ENCODE results near the gene NFKB2.

Gene NFKB2

DNA sequence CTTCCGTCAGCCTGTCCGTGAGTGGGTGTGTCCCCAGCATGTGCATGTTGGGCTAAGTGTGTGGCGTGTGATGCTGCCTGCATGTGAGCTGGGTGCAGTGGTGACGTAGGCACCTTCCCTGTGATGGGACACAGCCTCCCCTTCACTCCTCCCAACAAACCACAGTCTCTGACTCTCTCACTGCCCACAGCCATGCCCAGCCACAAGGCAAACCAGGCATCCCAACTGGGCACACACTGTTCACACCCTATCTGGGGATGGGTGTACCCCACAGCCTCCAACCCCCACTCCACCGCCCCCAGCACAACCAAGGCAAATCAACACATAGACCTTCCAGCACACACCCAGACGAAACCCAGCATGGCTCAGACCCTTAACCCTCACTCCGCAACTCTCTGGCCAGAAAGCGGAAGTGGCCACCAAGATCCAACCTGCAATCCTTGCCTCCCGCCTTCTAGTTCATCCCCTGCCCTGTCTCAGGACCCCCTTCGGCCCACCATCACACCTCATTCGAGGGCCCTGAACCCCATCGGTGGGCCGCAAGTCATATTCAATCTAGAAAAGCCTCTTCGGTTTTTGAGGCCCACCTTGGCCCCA is 12.7 kb downstream of the NFKB2 start:
- in situ Hi-C loops (cut with MboI; ENCODE audit: low sequenced_read_pairs), result no loop called here

DNA sequence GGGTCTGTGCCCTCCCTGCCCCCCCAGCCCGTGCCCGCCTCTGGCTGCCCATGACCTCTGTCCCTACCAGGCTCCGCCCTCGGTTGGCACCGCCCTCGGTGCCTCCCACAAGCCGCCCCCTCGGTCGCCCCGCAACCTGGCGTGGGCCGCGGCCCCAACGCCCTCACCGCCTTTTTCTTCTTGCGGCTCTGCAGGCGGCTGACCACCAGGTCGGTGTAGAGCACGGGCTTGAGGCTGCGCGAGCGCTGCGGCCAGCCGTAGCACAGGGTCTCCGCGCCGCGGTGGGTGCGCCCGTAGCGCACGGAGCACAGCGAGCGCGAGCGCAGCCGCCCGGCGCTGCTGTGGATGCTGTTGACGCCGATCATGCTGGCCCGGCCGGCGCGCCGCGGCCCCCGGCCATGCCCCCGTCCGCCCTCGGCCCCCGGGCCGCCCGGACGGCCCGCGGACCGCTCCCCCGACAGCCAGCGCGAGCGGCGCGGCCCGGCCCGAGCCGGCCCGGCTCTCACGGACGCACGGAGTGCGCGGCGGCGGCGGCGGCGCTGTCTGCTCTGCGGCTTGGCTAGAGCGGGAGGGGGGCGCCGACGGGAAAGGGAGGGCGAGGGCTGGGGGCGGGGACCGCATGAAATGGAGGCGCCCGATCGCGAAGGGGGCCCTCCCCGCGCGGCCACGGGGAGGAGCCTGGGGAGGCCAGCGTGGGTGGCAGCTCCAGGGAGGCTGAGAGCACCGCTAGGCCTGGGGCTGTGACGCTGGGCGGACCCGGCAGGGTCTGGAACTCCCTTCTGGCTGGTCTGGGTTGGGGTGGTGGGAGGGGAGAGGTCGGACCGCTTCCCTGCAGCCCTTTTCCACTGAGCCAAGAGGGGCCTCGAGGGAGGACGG is 13.5 kb downstream of the NFKB2 start:
- in situ Hi-C loops (cut with MboI; ENCODE audit: low sequenced_read_pairs), result no loop called here

DNA sequence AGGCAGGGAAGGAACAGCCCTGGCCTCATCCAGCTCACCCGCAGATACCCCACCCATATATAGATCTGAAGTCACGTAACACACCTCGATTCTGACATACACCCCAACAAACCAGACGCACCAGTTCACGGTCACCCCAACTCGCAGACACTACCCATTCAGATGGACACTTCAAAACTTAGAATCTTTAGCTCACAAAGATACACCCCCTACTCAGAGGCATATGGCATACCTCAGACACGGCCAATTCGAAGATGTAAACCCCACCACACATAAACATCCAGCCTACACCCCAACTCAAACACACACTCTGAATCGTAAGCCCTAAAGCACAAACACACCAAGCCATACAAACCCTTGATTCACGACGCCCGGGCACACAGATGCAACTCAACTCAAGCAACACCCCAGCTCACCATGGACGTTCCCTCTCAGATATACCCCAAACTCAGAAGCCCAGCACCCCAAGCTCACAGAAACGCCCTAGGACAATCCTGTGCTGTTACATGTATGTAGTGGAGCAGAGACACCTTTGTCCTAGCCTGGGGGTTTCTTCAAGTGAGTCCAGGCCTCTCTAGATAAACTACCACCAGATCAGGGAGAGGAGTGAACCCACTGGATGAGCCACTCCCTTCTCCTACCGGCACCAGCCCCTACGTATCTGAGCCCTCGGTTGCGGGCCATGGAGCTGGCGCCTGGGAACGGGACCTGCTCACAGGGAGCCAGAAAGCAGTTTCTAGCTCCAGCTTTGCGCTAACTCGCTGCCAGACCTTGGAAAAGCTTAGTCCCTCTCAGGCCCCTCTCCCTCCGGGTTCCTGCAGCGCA is 14.3 kb downstream of the NFKB2 start:
- in situ Hi-C loops (cut with MboI; ENCODE audit: low sequenced_read_pairs), result no loop called here

DNA sequence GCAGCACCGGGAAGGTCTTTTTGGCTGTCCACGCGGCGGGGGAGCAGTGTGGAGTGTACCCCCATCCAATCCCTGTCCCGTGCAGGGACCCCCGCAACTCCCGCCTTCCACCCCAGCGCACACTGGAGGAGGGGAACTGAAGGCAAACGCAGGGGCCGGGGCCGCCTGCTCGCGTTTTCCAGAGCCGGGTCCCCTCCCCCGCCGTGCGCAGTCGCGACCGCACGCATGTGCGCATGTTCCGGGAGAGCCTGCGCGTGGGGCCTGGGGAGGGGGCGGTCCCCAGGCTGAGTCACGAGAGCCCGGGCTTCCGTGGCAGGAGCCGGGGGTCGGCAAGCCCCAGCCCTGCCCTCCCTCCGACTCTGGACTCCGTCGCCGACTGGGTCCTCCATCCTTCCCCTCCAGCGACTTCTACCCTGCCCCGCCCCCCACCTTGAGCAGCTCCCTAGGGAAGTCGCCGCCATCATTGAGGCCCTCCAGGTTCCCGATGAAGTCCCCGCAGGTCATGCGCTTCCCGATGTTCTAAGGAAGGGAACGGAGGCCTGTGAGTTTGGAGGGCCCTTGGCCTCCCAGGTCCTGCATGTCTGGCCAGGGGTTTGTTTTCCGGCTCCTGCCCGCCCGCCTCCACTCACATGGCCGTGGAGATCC is 15.0 kb downstream of the NFKB2 start:
- in situ Hi-C loops (cut with MboI; ENCODE audit: low sequenced_read_pairs), result no loop called here

DNA sequence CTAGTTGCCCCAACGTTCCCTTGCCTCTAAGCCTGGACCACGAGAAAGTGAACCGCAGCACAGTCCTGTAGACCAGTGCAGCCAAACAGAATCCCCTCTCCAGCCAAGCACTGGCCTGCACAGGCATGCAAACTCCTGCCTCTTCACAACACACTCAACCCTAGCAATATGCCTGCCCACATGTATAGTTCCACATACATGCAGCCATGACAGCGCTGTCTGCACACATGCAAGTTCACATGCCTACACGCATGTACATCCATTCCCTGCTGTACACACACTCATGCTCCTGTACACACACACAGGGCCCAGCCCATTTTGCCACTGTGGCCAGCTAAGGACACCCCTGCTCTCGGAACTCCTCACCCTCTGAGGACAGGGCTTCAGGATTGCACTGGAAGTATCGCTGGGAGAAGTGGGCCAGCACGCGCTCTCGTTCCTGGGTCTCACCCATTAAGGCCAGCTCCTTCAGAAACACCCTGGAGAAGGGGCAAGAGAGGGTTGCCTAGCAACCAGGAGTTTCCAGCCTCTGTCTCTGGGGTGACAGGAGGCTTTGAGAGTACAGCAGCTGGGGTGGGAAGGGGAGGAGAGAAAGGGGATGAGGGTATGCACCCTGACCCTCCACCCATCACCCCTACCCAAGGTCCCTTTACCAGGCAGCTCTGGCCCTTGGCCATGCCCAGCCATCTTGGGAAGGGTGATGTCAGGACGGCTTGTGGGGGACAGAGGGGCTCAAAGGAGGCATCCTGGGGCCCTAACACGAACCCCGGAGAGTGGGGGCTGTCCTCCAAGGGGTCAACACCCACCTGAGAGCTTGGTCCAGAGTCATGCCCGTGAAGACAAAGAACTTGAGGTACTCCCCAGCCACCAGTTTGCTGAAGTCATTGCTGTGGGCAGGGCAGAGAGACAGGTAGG is 16.1 kb downstream of the NFKB2 start:
- in situ Hi-C loops (cut with MboI; ENCODE audit: low sequenced_read_pairs), result no loop called here

DNA sequence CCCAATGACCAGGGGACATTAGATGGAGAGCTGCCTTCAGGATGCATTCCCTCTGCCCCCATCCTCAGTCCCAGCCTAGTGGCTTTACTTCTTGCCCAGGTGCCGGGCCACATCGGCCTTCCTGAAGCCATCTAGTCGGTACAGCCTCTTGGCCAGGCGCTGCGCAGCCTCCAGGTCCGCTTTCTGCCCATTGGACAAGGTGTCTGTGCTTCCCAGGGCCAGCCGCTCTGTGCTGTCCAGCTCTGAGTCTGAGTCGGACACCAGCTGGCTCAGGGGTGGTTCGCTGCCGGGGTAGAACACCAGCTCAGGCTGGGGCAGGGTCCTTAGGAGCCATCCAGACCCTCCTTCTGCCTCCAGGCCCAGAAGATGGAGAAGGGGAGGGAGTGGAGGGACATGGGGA is 16.8 kb downstream of the NFKB2 start:
- in situ Hi-C loops (cut with MboI; ENCODE audit: low sequenced_read_pairs), result no loop called here

DNA sequence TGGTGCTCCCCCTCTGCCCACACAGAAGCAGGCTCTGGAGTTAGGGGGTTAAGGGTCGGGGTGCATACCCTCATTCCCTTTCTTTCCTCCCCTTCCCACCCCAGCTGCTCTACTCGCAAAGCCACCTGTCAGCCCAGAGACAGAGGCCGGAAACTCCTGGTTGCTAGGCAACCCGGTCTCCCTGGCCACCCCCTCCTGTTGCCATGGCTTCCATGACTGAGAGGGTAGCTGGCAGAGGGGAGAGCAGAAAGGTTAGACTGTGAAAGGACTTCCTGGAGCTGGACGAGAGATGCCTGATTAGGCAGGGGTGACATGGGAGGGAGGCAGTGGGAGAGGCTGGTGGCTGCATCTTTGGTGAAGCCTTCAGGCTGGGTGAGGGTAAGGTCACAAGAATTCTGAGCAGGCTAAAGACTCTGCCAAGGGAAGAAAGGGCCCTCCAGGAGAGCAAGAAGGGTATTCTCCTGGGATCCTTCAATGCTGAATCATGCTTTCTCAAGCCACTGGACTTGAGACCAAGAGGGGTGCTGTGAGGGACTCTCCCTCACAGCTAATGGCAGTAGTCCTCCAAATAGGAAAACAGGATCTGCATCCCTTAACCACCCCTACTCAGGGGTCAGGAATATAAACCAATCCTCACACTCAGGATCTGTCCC is 17.7 kb downstream of the NFKB2 start:
- in situ Hi-C loops (cut with MboI; ENCODE audit: low sequenced_read_pairs), result no loop called here

DNA sequence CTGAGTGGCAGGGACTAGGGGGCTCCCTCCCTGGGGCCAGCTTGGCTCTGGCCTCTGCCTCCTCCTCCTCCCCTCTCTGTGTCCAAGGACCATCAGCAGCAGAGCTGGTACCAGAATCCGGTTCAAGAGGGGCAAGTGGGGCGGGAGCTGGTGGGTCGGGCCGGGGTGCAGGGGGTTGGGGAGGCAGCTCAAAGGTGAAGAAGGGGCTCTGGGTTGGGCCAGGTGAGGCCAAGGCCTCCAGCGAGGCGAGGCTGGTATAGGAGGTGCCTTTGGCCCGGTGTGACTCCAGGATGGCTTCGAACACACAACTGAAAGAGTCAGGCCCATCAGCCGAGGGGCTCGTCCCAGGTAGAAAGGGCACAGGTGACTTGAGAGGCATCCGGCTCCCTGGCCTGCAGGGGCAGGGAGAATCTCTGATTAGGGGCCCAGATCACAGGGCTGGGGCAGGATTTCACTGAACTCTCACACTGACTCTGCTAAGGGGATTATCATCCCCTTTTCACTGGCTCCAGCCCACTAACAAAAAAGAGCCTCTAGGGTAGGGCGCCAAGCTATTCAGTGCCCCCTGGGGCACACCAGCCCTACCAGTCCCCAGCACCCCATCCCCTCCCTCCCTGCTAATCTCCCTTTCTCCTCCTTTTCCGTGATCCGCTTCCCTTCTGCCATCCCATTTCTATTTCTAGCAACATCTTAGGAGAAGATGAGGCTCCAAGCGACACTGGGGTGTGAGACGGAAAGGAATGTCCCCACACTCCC is 18.5 kb downstream of the NFKB2 start:
- in situ Hi-C loops (cut with MboI; ENCODE audit: low sequenced_read_pairs), result no loop called here

DNA sequence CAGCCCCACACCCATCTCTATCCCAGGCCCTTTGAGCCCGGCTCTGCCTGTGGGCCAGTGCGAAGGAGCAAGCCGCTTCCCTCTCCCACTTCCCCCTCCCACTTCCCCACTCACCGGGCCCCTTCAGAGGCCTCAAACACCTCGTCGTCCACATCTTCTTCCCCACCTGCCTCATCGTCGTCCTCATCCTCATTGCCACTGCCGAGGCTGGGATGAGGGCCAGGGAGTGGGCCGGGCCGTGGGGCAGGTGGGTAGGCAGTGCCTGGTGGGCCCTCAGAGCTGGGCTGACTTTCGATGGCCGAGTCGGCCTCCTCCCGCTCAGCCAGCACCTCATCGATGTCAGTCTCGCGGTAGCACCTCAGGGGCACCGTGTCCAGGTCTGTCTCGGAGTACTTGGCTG is 19.2 kb downstream of the NFKB2 start:
- in situ Hi-C loops (cut with MboI; ENCODE audit: low sequenced_read_pairs), result no loop called here

DNA sequence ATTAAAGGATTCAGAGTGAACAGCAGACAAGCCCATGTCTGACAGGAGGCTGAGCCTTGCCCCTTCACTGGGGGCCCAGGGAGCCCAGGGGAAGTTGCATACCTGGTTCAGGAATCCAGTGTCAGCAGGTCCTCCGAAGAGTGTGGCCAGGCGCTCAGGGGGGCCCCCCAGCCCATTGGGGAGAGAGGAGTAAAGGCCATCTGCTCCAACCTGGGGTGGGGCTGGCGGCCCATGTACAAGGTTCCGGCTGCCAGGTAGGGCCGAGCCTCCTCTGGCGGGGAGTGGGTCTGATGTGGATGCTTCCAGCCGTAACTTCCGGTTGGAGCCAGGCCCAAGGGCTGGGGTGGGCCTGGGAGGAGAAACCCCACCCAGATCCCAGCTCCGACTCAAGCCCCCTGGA is 20.8 kb downstream of the NFKB2 start:
- in situ Hi-C loops (cut with MboI; ENCODE audit: low sequenced_read_pairs), result no loop called here

DNA sequence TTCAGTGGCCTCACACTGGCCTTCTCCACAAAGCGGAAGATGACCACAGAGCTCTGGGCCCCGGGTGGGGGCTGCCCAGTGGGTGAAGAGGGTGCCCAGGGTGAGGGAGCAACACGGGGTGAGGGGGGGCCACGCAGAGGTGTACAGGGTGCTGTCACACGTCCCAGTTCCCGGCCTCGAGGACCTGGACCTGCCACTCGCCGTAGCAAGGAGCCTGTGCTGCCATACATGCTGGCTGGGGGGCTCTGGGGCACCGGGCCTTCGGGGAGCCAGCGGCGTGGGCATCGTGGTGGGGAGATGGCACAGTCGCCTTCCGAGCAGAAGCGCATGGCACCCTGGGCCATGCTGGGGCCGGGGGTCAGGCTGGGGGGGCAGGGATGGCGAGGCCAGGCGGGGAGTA is 21.2 kb downstream of the NFKB2 start:
- in situ Hi-C loops (cut with MboI; ENCODE audit: low sequenced_read_pairs), result no loop called here

DNA sequence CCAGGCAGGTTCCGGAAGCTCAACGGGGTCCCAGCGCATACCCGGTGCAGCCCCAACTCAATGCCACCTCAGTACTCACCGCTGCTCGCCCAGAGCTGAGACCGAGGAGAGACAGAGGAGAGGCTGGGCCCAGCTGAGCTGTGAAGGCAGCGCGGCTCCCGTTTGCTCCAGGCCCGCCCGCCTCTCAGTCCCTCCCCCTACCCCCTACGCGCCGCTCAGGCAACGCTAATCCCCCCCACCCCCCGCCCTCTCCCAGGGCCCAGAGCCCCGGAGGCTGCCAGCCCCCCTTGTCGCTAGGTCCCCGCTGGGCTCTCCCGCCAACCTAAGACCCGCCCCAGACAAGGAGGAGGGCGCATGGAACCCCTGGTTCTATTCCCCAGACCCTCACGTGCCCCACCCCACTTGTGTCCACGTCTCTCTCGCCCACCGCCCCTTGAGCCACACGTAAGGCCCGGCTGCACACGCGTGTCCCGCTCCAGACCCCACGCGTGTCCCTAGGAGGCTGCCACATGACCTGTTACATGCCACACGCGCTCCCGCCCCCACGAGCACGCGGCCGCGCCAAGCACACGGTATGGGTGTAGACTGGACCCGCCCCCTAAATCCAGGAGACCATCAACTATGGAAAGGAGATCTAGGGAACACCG is 23.2 kb downstream of the NFKB2 start, which contains the start of gene PSD:
Gene PSD (minus strand): TSS at position 164 of the 647 bp plus-strand sequence. CDS start 1,747 bp downstream, outside the sequence.
- in situ Hi-C loops (cut with MboI; ENCODE audit: low sequenced_read_pairs), result no loop called here

DNA sequence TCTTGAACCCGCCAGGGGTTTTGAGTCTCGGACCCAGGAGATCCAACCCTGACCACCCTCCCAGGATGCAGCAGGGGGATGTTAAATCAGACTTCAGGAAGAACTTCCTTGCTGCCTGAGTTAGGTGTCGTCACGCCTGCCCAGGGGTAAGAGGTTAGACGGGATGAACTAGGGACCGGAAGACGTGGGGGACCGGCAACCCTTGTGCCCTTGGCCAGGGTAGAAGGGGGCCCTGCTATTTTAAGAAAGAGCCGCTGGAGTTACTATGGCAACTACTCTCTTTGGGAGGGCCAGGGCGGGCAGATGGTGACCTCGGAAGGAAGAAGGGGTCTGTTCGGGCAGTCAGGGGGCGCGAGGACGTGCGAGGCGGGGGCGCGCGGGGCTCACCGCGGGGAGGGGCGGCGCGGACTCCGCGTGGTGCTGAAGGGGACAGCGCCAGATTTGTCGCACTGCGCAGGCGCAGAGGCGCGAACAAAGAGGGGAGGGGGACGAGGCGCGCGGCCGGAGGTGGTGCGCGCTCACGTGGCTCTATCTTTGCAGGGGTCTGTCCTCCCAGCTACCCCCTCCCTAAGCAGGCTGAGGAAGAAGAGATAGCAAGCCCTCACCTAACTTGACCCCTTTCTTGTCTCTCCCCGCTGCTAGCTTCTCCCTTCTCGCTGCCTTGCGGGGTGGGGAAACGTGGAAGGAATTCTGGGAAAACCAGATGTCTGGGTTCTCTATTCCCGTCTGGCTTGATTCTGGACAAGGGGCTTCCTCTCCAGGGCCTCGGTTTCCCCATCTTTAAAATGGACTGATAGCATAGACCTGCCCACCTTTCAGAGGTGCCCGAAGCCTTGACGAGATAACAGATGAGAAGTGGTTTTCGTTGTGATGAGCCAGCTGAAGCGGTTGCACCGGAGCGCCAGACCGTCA is 24.0 kb downstream of the NFKB2 start:
- in situ Hi-C loops (cut with MboI; ENCODE audit: low sequenced_read_pairs), result no loop called here

DNA sequence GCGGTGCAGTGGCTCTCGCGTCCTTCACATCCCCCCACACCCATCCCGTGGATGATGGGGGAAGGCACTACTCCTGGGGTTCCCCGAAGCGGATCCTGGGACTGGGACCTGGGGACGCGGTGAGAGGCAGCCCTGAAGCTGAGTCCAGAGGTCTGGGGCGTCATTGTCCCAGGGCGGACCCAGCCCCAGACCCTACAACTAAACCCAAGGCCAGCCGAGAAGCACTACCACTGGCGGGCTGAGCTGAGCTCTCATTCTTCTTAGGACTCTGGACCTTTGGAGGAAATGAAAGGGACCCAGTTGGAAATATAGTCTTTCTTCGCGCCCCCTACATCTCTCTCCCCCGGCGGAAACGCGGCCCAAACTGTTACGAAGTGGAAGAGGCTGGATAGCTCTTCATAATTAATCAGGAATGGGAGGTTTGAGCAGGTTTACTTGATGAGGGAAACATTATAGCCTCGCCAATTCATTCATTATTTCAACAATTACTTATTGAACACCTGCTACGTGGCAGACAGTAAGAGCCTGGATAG is 24.7 kb downstream of the NFKB2 start:
- in situ Hi-C loops (cut with MboI; ENCODE audit: low sequenced_read_pairs), result no loop called here

DNA sequence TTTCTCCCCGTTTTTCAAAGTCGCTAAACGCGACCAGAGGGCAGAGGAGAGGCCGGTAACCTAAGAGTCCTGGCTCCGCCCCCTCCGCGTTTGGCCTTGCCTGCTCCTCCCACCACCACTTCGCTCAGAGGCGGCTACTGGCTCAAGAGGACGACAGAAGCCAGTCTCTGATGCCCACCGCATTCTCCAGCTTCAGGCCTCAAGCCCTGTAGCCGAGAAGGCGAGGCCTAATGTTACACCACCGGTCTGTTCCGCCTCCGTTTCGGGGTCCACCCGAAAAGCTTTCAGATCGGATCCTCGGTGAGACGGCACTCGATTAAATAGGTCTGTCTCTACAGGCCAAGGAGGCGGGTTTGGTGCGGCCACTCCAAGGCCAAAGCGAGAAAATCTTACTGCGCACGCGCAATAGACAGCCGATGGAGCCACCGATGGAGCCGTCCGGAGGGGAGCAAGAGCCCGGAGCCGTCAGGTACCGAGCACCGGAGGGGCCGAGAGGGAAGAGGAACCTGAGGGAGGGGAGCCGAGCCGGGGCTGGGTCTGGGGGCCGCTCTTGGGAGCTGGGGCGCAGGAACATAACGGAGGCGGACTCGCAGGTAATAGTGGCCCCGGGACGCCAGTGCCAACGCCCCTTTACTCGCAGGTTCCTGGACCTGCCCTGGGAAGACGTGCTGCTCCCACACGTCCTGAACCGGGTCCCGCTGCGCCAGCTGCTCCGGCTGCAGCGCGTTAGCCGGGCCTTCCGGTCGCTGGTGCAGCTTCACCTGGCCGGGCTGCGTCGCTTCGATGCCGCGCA is 25.4 kb downstream of the NFKB2 start, which contains the start of gene FBXL15:
Gene FBXL15 (plus strand): TSS at position 123 of the 793 bp plus-strand sequence. CDS start 294 bp downstream, at position 417.
- in situ Hi-C loops (cut with MboI; ENCODE audit: low sequenced_read_pairs), result no loop called here

DNA sequence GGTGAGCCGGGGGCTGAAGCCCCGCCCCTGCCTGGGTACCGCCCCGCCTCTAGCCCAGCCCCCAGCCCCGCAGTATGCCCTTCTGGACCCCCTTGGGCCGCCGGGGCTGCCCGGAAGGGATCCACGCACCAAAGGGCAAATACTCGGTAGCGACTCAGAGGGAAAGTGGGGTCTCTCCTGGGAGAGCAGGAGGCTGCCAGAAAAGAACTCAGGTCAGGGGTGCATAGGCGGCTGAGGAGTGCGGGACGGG is 25.9 kb downstream of the NFKB2 start:
- in situ Hi-C loops (cut with MboI; ENCODE audit: low sequenced_read_pairs), result no loop called here

Measured in HL-60/S4 treated with phorbol 12-myristate 13-acetate at 8.2 ng/mL for 4 days and 3 days (cell line).